ENCODE data around the gene UBR1.
"Not testable (repeated sequence)": the region's sequence is repeated elsewhere in the genome, so short reads cannot be mapped to it uniquely, and the experiment has no call there.

The UBR1 gene

DNA sequence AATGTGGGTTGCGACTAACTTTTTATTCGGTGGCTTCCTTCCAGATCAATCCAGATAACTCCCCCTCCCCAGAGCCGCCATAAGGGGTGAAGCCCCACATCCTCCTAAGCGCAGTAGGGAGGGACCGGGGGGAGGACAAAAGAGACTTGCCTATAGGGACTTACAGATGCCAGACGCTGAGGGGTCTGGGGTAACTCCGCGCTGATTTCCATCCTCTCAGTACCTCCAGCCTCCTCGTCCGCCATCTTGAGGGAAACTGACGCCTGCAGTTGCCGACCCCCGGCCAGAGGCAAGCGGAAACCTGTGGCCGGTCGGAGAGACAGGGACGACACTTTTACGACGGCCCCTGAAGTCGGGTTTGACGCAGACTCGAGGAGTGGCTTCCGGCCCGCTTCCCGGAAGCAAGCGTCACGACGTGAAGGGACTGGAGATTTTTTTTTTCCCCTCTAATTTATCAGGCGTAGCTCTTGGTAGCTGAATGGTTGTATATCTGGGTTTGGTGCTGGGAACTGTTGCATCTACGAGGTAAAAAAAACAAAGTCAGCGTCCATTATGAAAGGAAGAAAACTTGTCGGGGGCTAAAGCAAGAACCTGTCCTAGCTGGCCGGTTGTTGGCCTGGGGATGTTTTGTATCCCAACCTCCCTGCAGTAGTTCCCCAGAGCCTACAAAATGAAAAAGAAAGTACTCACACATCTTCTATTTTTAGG, at the start of gene UBR1:
UBR1 (minus strand) TSS at position 261 of the 708 bp plus-strand sequence; CDS start at position 245, 16 bp downstream.
- in situ Hi-C loops (cut with HindIII; ENCODE audit: low sequenced_read_pairs), result no loop called here

DNA sequence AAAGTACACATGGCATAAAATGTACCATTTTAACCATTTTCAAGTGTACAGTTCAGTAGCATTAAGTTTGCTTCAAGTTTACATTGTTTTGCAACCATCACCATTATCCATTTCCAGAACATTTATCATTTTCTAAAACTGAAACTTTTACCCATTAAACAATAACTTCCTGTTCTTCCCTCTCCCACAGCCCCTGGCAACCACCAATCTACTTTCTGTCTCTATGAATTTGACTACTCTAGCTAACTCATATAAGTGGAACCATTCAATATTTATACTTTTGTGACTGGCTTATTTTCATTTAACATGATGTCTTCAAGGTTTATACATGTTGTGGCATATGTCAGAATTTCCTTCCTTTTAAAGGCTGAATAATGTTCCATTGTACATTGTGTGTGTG, 47.4 kb upstream of the UBR1 start:
- in situ Hi-C loops (cut with HindIII; ENCODE audit: low sequenced_read_pairs), result no loop called here

DNA sequence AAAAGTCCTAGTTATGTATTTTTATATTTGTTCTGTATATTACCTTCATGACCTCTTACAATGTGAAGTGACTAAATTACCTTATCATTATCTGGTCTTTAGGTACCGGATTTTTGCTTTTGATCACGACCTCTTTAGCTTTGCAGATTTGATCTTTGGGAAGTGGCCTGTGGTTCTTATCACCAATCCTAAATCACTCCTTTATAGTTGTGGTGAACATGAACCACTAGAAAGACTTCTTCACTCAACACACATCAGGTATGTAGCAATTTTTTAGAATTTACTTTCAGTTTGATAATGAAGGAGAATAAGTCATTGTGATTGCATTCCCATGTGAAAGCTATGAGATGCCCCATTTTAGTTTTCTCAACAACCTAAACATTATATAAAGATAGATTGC, 45.9 kb upstream of the UBR1 start:
- in situ Hi-C loops (cut with HindIII; ENCODE audit: low sequenced_read_pairs), result no loop called here

DNA sequence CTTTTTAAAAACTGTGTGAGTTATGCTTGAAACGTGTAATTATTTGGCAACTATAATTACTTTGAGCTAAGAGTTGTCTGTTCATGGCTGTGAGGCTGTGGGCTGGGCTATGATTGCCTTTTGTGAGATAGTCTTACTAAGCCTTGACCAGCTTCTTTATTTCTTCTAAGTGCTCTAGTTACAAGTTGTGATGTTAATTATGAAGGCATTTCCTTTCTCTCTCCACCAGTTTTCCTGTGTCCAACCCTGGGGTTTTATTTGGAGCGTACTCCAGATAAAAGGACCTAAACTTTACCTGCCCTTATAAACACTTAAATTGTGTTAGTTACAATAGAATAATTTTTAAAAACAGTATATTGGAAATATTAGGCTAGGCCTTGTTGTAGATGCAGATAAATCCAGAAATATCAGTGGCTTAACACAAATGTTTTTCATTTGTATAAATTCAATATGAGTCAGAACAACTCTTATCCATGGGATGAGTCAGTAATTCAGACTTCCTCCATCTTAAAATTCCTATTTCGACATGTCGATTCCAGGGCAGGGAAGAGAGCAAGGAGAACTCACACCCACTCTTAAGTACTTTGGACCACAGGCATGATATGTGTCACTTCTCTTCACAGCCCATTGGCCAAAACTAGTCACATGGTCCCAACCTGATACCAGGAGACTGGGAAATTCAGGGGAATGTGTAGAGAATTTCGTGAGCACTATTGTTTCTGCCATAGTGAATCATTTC, 44.5 kb upstream of the UBR1 start:
- in situ Hi-C loops (cut with HindIII; ENCODE audit: low sequenced_read_pairs), result no loop called here

DNA sequence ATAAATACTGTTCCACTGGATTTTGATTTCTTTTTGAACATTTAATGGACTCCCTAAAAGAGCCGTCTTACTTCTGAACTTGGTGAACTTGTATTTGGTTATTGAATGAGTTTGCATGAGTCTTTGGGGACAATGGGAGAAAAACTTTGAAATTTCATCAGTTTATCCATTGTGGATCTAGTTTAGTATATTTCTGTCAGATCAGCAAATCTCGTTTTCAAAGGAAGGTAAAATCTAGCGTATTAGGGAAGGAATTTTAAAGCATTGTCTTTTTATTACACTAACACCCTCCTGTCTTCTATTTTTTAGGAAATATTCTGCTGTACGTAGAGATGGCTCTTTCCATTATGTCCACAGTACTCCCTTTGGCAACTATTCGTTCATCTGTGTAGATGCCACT, 40.3 kb upstream of the UBR1 start:
- in situ Hi-C loops (cut with HindIII; ENCODE audit: low sequenced_read_pairs), result no loop called here

GRCh38 chr15:43144512-43144911, 38.7 kb upstream of the UBR1 start:
- in situ Hi-C loops (cut with HindIII; ENCODE audit: low sequenced_read_pairs), result no loop called here

DNA sequence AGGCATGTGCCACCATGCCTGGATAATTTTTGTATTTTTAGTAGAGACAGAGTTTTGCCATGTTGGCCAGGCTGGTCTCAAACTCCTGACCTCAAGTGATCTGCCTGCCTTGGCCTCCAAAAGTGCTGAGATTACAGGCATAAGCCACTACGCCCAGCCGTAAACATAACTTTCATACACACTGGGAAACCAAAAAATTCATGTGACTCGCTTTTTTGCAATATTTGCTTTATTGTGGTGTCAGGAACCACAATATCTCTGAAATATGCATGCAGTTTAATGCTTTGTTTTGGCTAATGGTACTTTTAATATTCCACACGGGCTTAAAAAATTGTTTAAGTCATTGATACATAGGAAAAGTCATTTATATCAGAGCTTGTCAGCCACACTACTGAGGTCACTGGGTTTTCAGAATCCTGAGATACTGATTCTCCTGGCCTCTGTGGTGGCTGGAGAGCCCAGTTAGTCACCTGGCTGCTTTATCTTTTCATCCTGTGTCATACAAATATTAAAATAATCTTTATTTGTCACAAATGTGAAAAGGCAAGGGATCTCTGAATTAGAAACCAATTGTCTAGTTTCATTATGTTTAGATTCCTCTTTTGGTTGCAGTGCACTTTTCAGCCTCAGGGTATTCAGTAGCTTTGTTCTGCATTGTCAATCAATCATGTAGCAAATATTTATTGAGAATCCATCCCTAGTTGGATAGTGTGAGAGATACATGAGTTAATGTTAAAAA, 37.5 kb upstream of the UBR1 start:
- in situ Hi-C loops (cut with HindIII; ENCODE audit: low sequenced_read_pairs), result no loop called here

DNA sequence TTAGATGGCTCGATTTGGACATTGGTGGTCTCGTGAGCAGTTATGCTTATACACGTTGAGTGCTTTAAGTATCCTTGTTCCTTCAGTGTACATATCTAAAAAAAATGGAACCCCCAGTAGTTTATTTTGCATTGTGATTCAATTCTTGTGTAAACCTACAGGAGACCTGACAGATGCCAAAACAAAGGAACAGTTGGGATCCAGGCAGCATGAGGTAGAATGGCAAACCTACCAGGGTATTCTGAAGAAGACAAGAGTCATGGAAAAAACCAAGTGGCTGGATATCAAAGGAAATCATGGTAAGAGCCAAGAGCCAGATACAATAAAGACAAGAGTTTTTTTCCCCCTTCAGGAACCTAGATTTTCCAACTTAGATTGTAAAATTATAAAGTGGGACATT, 29.5 kb upstream of the UBR1 start:
- in situ Hi-C loops (cut with HindIII; ENCODE audit: low sequenced_read_pairs), result no loop called here

- in situ Hi-C loops (cut with HindIII; ENCODE audit: low sequenced_read_pairs), result no loop called here
These were observed 28.4 kb upstream of the UBR1 start for GRCh38 chr15:43134157-43134635.

GRCh38 chr15:43133430-43134156, 27.8 kb upstream of the UBR1 start, which contains the start of gene TMEM62:
TSS of gene TMEM62 (plus strand) at chr15:43133586. CDS start at chr15:43133803, 217 bp downstream.
- in situ Hi-C loops (cut with HindIII; ENCODE audit: low sequenced_read_pairs), result no loop called here

GRCh38 chr15:43132830-43133429, 27.1 kb upstream of the UBR1 start:
- in situ Hi-C loops (cut with HindIII; ENCODE audit: low sequenced_read_pairs), result no loop called here

GRCh38 chr15:43128980-43129335, 23.1 kb upstream of the UBR1 start:
- in situ Hi-C loops (cut with HindIII; ENCODE audit: low sequenced_read_pairs), result no loop called here

DNA sequence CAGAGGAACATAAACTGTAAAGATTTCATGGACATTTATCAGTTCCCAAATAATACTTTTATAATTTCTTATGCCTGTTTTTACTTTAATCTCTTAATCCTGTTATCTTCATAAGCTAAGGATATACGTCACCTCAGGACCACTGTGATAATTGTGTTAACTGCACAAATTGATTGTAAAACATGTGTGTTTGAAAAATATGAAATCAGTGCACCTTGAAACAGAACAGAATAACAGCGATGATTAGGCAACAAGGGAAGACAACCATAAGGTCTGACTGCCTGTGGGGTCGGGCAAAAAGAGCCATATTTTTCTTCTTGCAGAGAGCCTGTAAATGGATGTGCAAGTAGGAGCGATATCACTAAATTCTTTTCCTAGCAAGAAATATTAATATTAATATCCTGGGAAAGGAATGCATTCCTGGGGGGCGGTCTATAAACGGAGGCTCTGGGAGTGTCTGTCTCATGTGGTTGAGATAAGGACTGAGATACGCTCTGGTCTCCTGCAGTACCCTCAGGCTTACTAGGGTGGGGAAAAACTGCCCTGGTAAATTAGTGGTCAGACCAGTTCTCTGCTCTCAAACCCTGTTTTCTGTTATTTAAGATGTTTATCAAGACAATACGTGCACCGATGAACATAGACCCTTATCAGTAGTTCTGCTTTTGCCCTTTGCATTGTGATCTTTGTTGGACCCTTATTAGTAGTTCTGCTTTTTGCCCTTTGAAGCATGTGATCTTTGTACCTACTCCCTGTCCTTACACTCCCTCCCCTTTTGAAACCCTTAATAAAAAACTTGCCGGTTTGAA, 22.5 kb upstream of the UBR1 start:
- in situ Hi-C loops (cut with HindIII; ENCODE audit: low sequenced_read_pairs), result not testable (repeated sequence)

DNA sequence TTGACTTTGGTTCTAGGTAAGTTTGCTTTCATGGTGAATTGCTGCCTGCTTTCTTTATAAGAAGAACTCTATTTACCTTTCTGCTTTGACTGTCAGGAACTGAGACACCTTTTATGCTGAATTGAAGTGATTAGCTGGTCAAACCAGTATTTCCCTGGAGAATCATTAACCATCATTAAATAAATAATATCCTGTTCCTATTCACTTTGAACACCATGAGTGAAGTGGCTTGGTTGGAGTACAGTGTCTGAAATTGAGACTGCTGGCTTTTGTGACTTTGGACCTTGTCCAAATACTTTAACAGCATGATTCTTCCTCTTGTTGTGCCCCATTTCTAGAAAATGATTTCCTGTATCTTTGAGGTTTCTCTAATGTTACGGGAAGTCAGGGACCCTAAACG, 21.9 kb upstream of the UBR1 start:
- in situ Hi-C loops (cut with HindIII; ENCODE audit: low sequenced_read_pairs), result no loop called here

GRCh38 chr15:43126356-43126755, 20.5 kb upstream of the UBR1 start:
- in situ Hi-C loops (cut with HindIII; ENCODE audit: low sequenced_read_pairs), result no loop called here

DNA sequence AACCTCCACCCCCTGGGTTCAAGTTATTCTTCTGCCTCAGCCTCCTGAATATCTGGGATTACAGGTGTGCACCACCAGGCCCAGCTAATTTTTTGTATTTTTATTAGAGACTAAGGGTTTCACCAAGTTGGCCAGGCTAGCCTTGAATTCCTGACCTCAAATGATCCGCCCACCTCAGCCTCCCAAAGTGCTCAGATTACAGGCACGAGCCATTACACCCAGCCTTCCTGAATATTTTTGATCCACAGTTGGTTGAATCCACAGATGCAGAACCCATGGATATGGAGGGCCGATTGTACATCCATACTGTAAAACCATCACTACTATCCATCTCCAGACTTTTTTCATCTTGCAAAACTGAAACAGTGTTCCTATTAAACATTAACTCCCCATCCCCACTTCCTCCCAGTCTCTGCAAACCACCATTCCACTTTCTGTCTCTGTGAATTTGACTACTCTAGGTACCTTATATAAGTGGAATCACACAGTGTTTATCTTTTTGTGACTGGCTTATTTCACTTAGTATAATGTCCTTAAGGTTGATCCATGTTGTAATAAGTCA, 19.3 kb upstream of the UBR1 start:
- in situ Hi-C loops (cut with HindIII; ENCODE audit: low sequenced_read_pairs), result no loop called here

GRCh38 chr15:43121863-43122262, 16.0 kb upstream of the UBR1 start:
- in situ Hi-C loops (cut with HindIII; ENCODE audit: low sequenced_read_pairs), result no loop called here

DNA sequence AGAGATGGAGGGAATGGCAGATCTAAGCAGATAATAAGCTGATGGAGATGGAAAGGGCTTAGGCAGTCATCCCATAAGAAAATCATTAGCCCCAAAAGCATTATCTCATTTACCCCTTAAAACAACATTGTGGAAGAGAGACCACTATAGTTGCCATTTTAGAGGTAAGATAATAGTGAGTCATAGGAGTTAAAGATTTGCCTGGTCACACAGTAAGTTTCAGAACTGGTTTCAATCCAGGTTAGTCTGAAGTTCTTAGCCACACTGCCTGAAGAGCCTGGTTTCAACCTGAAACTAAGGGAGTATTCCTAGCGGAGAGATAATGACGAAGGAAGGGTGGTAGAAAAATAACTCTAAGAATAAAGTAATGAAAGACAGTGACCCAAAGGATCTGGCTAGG, 13.0 kb upstream of the UBR1 start:
- in situ Hi-C loops (cut with HindIII; ENCODE audit: low sequenced_read_pairs), result no loop called here

DNA sequence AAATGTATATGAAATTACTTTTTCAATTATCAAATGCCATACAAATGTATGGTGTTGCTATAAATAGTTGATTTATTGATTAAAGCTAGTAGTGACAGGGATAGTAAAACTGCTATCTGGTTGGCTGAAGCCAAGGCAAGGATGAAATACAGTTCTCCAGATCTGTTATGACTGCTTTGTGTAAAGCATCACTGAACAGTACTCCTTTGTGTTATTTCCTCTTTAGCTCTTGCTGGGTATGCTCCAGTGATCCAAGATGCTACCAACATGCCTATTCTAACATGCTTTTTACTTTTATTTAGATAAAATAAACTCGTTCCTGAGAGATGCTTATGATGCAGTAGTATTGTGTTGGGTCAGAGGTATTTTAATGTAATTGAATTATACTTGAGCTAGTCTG, 12.4 kb upstream of the UBR1 start:
- in situ Hi-C loops (cut with HindIII; ENCODE audit: low sequenced_read_pairs), result no loop called here

All from DLD1 (cell line).